HEK293 (cell line): ENCODE data around the gene DUSP6.

Experiments
- BCL11B ChIP-seq: fragments of 450-650 bp; formaldehyde crosslinking; IDR thresholded peaks from 2 replicates; pipeline ENCODE4 v1.5.1; 2016; ENCODE audit warnings: low read depth, missing biosample characterization, missing genetic modification characterization
- HOXD13 ChIP-seq: sonication (generic); formaldehyde crosslinking; IDR thresholded peaks from 2 replicates; pipeline ENCODE4 v1.8.0; 2022; ENCODE audit warnings: missing genetic modification reagents, borderline replicate concordance
- KLF16 ChIP-seq: fragments of 450-650 bp; formaldehyde crosslinking; IDR thresholded peaks from 2 replicates; pipeline ENCODE4 v1.5.1; 2017; ENCODE audit warnings: missing biosample characterization, missing genetic modification characterization
- OVOL3 ChIP-seq: fragments of 450-650 bp; formaldehyde crosslinking; IDR thresholded peaks from 2 replicates; pipeline ENCODE4 v1.5.1; 2016; ENCODE audit warnings: missing biosample characterization, missing genetic modification characterization
- ZBTB20 ChIP-seq: fragments of 450-650 bp; formaldehyde crosslinking; IDR thresholded peaks from 2 replicates; pipeline ENCODE4 v1.5.1; 2016; ENCODE audit warnings: missing biosample characterization, missing genetic modification characterization
- ZEB2 ChIP-seq: fragments of 450-650 bp; formaldehyde crosslinking; IDR thresholded peaks from 2 replicates; pipeline ENCODE4 v1.5.1; 2016; ENCODE audit warnings: missing biosample characterization, missing genetic modification characterization
- ZNF10 ChIP-seq: fragments of 450-650 bp; formaldehyde crosslinking; IDR thresholded peaks from 2 replicates; pipeline ENCODE4 v1.5.1; 2017; ENCODE audit warnings: missing biosample characterization, missing genetic modification characterization
- ZNF112 ChIP-seq: fragments of 450-650 bp; formaldehyde crosslinking; IDR thresholded peaks from 2 replicates; pipeline ENCODE4 v1.5.0; 2017; ENCODE audit warnings: missing biosample characterization, missing genetic modification characterization
- ZNF175 ChIP-seq: fragments of 450-650 bp; formaldehyde crosslinking; IDR thresholded peaks from 2 replicates; pipeline ENCODE4 v1.5.1; 2016; ENCODE audit warnings: missing biosample characterization, missing genetic modification characterization
- ZNF184 ChIP-seq: fragments of 450-650 bp; IDR thresholded peaks from 2 replicates; pipeline ENCODE4 v1.5.1; 2018; ENCODE audit warnings: missing biosample characterization, mild to moderate bottlenecking, missing genetic modification characterization
- ZNF24 ChIP-seq: fragments of 450-650 bp; formaldehyde crosslinking; IDR thresholded peaks from 2 replicates; pipeline ENCODE4 v1.5.1; 2016; ENCODE audit warnings: missing biosample characterization, missing genetic modification characterization
- ZNF335 ChIP-seq: fragments of 450-650 bp; formaldehyde crosslinking; conservative IDR thresholded peaks from 2 replicates; pipeline ENCODE4 v1.5.1; 2016; ENCODE audit warnings: missing biosample characterization, missing genetic modification characterization
- ZNF433 ChIP-seq: fragments of 450-650 bp; formaldehyde crosslinking; IDR thresholded peaks from 2 replicates; pipeline ENCODE4 v1.5.1; 2016; ENCODE audit warnings: missing biosample characterization, missing genetic modification characterization, low read depth
- ZNF501 ChIP-seq: fragments of 450-650 bp; formaldehyde crosslinking; IDR thresholded peaks from 2 replicates; pipeline ENCODE4 v1.5.1; 2016; ENCODE audit warnings: missing biosample characterization, missing genetic modification characterization
- ZNF596 ChIP-seq: fragments of 450-650 bp; IDR thresholded peaks from 2 replicates; pipeline ENCODE4 v1.5.0; 2018; ENCODE audit warnings: missing biosample characterization, mild to moderate bottlenecking, missing genetic modification characterization, moderate library complexity
- ZSCAN30 ChIP-seq: fragments of 450-650 bp; IDR thresholded peaks from 2 replicates; pipeline ENCODE4 v1.5.1; 2018; ENCODE audit warnings: missing biosample characterization, mild to moderate bottlenecking, missing genetic modification characterization, moderate library complexity
- ZXDB ChIP-seq: fragments of 450-650 bp; formaldehyde crosslinking; IDR thresholded peaks from 2 replicates; pipeline ENCODE4 v1.5.1; 2016; ENCODE audit warnings: missing biosample characterization, missing genetic modification characterization
- TF ChIP-seq, protein P1 (sequence below): fragments of 450-650 bp; formaldehyde crosslinking; IDR thresholded peaks from 2 replicates; pipeline ENCODE4 v1.5.1; 2017; ENCODE audit warnings: missing biosample characterization, missing genetic modification characterization
- TF ChIP-seq, protein P2 (sequence below): fragments of 450-650 bp; formaldehyde crosslinking; IDR thresholded peaks from 2 replicates; pipeline ENCODE4 v1.5.1; 2016; ENCODE audit warnings: missing biosample characterization, missing genetic modification characterization, low read depth
- TF ChIP-seq, protein P3 (sequence below): fragments of 450-650 bp; formaldehyde crosslinking; IDR thresholded peaks from 2 replicates; pipeline ENCODE4 v1.5.1; 2016; ENCODE audit warnings: missing biosample characterization, missing genetic modification characterization
- TF ChIP-seq, protein P4 (sequence below): fragments of 450-650 bp; formaldehyde crosslinking; IDR thresholded peaks from 2 replicates; pipeline ENCODE4 v1.5.1; 2017; ENCODE audit warnings: missing biosample characterization, missing genetic modification characterization
- TF ChIP-seq, protein P5 (sequence below): fragments of 450-650 bp; formaldehyde crosslinking; IDR thresholded peaks from 2 replicates; pipeline ENCODE4 v1.5.1; 2016; ENCODE audit warnings: missing biosample characterization, missing genetic modification characterization
- TF ChIP-seq, protein P6 (sequence below): fragments of 450-650 bp; formaldehyde crosslinking; IDR thresholded peaks from 2 replicates; pipeline ENCODE4 v1.5.1; 2016; ENCODE audit warnings: missing biosample characterization, missing genetic modification characterization
- TF ChIP-seq, protein P7 (sequence below): fragments of 450-650 bp; formaldehyde crosslinking; optimal IDR thresholded peaks from 2 replicates; pipeline ENCODE3; 2016; ENCODE audit warnings: missing biosample characterization, mild to moderate bottlenecking, missing genetic modification characterization

The DUSP6 gene

DNA sequence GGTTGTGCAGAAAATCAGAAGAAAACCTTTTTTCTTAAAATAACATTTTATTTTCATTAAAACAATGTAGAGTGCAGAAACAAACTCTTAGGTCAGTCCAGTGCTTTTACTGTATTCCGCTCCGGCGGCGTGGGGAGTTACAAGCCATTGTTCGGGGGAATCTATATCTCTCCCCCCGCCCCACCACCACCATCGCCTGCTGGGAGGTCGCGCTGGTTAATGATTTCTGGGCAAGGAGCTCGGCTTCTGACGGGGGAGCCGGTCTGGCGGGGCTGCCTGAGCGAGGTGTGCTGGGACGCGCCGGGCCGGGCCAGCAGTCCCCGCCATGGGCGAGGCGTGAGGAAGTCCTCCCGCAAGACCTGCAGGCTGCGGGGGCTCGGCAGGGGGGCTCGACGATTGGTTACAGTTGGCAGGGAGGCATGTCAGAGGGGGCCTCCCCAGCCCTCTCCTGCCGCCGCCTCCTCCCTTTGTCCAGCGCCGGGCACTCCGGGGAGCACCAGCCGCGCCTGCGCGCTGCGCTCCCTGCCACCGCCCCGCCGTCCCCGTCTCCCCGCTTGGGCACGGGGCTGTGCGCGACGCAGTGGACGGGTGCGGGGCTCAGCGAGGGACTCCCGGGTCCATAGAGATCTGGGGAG lies 1.0 kb upstream of the DUSP6 start (continued):
- TF ChIP-seq, protein P1, sequence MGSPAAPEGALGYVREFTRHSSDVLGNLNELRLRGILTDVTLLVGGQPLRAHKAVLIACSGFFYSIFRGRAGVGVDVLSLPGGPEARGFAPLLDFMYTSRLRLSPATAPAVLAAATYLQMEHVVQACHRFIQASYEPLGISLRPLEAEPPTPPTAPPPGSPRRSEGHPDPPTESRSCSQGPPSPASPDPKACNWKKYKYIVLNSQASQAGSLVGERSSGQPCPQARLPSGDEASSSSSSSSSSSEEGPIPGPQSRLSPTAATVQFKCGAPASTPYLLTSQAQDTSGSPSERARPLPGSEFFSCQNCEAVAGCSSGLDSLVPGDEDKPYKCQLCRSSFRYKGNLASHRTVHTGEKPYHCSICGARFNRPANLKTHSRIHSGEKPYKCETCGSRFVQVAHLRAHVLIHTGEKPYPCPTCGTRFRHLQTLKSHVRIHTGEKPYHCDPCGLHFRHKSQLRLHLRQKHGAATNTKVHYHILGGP (tag by site-specific recombination), result no peak
- TF ChIP-seq ZNF335 (tag by site-specific recombination) (peak; percentile 80), ZNF24 (tag by site-specific recombination) (0 out of 2 replicates have a peak, but pooled peaks have one; percentile 10), ZNF10 (peak; percentile 65), ZNF501 (0 out of 2 replicates have a peak, but pooled peaks have one; percentile 50), ZEB2 (tag by site-specific recombination) (peak; percentile 57), OVOL3 (tag by site-specific recombination) (0 out of 2 replicates have a peak, but pooled peaks have one; percentile 4), ZSCAN30 (tag by site-specific recombination) (peak; percentile 60; the same call in 1 of the 2 replicates), ZNF184 (tag by site-specific recombination) (no peak), ZNF596 (tag by site-specific recombination) (peak; percentile 54; the same call in 1 of the 2 replicates), BCL11B (tag by site-specific recombination) (0 out of 2 replicates have a peak, but pooled peaks have one; percentile 10), HOXD13 (CRISPR knock-in tag) (no peak), ZNF112 (tag by site-specific recombination) (no peak), KLF16 (no peak), ZXDB (tag by site-specific recombination) (peak; percentile 79; the same call in 1 of the 2 replicates), ZNF433 (tag by site-specific recombination) (no peak), ZNF175 (tag by site-specific recombination) (no peak), ZBTB20 (tag by site-specific recombination) (peak; percentile 89; the same call in 1 of the 2 replicates)
- TF ChIP-seq, protein P2, sequence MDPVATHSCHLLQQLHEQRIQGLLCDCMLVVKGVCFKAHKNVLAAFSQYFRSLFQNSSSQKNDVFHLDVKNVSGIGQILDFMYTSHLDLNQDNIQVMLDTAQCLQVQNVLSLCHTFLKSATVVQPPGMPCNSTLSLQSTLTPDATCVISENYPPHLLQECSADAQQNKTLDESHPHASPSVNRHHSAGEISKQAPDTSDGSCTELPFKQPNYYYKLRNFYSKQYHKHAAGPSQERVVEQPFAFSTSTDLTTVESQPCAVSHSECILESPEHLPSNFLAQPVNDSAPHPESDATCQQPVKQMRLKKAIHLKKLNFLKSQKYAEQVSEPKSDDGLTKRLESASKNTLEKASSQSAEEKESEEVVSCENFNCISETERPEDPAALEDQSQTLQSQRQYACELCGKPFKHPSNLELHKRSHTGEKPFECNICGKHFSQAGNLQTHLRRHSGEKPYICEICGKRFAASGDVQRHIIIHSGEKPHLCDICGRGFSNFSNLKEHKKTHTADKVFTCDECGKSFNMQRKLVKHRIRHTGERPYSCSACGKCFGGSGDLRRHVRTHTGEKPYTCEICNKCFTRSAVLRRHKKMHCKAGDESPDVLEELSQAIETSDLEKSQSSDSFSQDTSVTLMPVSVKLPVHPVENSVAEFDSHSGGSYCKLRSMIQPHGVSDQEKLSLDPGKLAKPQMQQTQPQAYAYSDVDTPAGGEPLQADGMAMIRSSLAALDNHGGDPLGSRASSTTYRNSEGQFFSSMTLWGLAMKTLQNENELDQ (tag by site-specific recombination), result no peak
- TF ChIP-seq, protein P3, sequence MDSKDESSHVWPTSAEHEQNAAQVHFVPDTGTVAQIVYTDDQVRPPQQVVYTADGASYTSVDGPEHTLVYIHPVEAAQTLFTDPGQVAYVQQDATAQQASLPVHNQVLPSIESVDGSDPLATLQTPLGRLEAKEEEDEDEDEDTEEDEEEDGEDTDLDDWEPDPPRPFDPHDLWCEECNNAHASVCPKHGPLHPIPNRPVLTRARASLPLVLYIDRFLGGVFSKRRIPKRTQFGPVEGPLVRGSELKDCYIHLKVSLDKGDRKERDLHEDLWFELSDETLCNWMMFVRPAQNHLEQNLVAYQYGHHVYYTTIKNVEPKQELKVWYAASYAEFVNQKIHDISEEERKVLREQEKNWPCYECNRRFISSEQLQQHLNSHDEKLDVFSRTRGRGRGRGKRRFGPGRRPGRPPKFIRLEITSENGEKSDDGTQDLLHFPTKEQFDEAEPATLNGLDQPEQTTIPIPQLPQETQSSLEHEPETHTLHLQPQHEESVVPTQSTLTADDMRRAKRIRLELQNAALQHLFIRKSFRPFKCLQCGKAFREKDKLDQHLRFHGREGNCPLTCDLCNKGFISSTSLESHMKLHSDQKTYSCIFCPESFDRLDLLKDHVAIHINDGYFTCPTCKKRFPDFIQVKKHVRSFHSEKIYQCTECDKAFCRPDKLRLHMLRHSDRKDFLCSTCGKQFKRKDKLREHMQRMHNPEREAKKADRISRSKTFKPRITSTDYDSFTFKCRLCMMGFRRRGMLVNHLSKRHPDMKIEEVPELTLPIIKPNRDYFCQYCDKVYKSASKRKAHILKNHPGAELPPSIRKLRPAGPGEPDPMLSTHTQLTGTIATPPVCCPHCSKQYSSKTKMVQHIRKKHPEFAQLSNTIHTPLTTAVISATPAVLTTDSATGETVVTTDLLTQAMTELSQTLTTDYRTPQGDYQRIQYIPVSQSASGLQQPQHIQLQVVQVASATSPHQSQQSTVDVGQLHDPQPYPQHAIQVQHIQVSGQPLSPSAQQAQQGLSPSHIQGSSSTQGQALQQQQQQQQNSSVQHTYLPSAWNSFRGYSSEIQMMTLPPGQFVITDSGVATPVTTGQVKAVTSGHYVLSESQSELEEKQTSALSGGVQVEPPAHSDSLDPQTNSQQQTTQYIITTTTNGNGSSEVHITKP (tag by site-specific recombination), result peak; percentile 56; the same call in 1 of the 2 replicates
- TF ChIP-seq, protein P4, sequence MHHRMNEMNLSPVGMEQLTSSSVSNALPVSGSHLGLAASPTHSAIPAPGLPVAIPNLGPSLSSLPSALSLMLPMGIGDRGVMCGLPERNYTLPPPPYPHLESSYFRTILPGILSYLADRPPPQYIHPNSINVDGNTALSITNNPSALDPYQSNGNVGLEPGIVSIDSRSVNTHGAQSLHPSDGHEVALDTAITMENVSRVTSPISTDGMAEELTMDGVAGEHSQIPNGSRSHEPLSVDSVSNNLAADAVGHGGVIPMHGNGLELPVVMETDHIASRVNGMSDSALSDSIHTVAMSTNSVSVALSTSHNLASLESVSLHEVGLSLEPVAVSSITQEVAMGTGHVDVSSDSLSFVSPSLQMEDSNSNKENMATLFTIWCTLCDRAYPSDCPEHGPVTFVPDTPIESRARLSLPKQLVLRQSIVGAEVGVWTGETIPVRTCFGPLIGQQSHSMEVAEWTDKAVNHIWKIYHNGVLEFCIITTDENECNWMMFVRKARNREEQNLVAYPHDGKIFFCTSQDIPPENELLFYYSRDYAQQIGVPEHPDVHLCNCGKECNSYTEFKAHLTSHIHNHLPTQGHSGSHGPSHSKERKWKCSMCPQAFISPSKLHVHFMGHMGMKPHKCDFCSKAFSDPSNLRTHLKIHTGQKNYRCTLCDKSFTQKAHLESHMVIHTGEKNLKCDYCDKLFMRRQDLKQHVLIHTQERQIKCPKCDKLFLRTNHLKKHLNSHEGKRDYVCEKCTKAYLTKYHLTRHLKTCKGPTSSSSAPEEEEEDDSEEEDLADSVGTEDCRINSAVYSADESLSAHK, result peak; percentile 8; the same call in 1 of the 2 replicates
- TF ChIP-seq, protein P5, sequence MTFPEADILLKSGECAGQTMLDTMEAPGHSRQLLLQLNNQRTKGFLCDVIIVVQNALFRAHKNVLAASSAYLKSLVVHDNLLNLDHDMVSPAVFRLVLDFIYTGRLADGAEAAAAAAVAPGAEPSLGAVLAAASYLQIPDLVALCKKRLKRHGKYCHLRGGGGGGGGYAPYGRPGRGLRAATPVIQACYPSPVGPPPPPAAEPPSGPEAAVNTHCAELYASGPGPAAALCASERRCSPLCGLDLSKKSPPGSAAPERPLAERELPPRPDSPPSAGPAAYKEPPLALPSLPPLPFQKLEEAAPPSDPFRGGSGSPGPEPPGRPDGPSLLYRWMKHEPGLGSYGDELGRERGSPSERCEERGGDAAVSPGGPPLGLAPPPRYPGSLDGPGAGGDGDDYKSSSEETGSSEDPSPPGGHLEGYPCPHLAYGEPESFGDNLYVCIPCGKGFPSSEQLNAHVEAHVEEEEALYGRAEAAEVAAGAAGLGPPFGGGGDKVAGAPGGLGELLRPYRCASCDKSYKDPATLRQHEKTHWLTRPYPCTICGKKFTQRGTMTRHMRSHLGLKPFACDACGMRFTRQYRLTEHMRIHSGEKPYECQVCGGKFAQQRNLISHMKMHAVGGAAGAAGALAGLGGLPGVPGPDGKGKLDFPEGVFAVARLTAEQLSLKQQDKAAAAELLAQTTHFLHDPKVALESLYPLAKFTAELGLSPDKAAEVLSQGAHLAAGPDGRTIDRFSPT (tag by site-specific recombination), result peak; percentile 90
- TF ChIP-seq, protein P6, sequence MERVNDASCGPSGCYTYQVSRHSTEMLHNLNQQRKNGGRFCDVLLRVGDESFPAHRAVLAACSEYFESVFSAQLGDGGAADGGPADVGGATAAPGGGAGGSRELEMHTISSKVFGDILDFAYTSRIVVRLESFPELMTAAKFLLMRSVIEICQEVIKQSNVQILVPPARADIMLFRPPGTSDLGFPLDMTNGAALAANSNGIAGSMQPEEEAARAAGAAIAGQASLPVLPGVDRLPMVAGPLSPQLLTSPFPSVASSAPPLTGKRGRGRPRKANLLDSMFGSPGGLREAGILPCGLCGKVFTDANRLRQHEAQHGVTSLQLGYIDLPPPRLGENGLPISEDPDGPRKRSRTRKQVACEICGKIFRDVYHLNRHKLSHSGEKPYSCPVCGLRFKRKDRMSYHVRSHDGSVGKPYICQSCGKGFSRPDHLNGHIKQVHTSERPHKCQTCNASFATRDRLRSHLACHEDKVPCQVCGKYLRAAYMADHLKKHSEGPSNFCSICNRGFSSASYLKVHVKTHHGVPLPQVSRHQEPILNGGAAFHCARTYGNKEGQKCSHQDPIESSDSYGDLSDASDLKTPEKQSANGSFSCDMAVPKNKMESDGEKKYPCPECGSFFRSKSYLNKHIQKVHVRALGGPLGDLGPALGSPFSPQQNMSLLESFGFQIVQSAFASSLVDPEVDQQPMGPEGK (tag by site-specific recombination), result peak; percentile 85
- TF ChIP-seq, protein P7, sequence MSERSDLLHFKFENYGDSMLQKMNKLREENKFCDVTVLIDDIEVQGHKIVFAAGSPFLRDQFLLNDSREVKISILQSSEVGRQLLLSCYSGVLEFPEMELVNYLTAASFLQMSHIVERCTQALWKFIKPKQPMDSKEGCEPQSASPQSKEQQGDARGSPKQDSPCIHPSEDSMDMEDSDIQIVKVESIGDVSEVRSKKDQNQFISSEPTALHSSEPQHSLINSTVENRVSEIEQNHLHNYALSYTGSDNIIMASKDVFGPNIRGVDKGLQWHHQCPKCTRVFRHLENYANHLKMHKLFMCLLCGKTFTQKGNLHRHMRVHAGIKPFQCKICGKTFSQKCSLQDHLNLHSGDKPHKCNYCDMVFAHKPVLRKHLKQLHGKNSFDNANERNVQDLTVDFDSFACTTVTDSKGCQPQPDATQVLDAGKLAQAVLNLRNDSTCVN, result peak; percentile 98
